ENCODE results near the gene TRIM15. TPM values are rescaled to one million over a fixed set of nuclear protein-coding genes. Genes with fewer than 3 reads are reported as not detected.

TRIM15 gene
- total RNA-seq, 1 experiment from 2014 or later: 0.20 TPM

- no peaks in the 10 kb centered on the region for H3K79me1 ChIP-seq (ENCODE audit: insufficient read depth, low read depth, low read length, poor library complexity, severe bottlenecking)
- H2BK12ac ChIP-seq (ENCODE audit: insufficient read length, low read depth, low read length): no peak overlapping the region
- no peaks in the 10 kb centered on the region for H3K27me3 ChIP-seq (ENCODE audit: insufficient read depth, low read length)
- H3K79me2 ChIP-seq (ENCODE audit: insufficient read depth, low read length): no peaks in the 10 kb centered on the region
- H2BK120ac ChIP-seq (ENCODE audit: low read depth, low read length, poor library complexity, severe bottlenecking): no peak overlapping the region
- Mint-ChIP-seq H3K36me3 (ENCODE audit: insufficient read depth in 1 of 3, low read depth in 3 of 3) (no peaks in the 10 kb centered on the region), H3K4me1 (peaks cover 2% of the 10 kb centered on the region in 2 experiments; a peak in 1 of 4 replicates), H3K27ac (no peak overlapping the region), H3K9me3 (no peaks in the 10 kb centered on the region), H3K27me3 (ENCODE audit: low read depth) (peaks cover 70% of the 10 kb centered on the region), H3K4me3 (no peak overlapping the region)
- no peak overlapping the region for H4K8ac ChIP-seq (replicated peaks; ENCODE audit: insufficient read length, low read depth, low read length)
- no CpG with 5 or more reads among the region's 9 CpGs for WGBS (ENCODE audit: extremely low coverage, insufficient read length, low lambda C conversion rate)
- H3K4me1 ChIP-seq (ENCODE audit: insufficient read depth, low read length): no peaks in the 10 kb centered on the region
- H3K23ac ChIP-seq (ENCODE audit: insufficient read length, low read depth, low read length): no peak overlapping the region
- no peaks in the 10 kb centered on the region for H3K23me2 ChIP-seq (ENCODE audit: insufficient read length, low read depth, low read length, poor library complexity, severe bottlenecking)
- no peak overlapping the region for H3K18ac ChIP-seq (ENCODE audit: insufficient read length, low read depth, low read length)
- H4K20me1 ChIP-seq (ENCODE audit: control insufficient read depth, insufficient read depth, insufficient read length): no peaks in the 10 kb centered on the region
- H3K9me3 ChIP-seq (ENCODE audit: control insufficient read depth, low read depth, low read length): no peaks in the 10 kb centered on the region
- no peak overlapping the region for H3K56ac ChIP-seq (ENCODE audit: insufficient read length, low read depth, low read length)
- H2AK5ac ChIP-seq (ENCODE audit: insufficient read length, low read length): no peak overlapping the region
- TF ChIP-seq CTCF (conservative IDR thresholded peaks at IDR 0.05): no peak
- H2BK5ac ChIP-seq (ENCODE audit: insufficient read length, low read length): no peak overlapping the region
- H2AFZ ChIP-seq (ENCODE audit: low read length): no peak overlapping the region
- no peak overlapping the region for H3K4ac ChIP-seq (ENCODE audit: low read depth, low read length)
- H4K5ac ChIP-seq (ENCODE audit: insufficient read length, low read depth, low read length): no peak overlapping the region
- H3K9ac ChIP-seq (ENCODE audit: extremely low read depth, insufficient read length, low read length): no peak overlapping the region
- H3K14ac ChIP-seq (ENCODE audit: insufficient read depth, low read length): no peak overlapping the region
- no peak for DNase-seq
- no peak overlapping the region for H3T11ph ChIP-seq (ENCODE audit: low read length)
- H3K4me2 ChIP-seq (ENCODE audit: insufficient read depth, insufficient read length, low read length): no peak overlapping the region
- no peak overlapping the region for H3K27ac ChIP-seq (ENCODE audit: insufficient read length, low read depth, low read length)
- no peak overlapping the region for H2BK20ac ChIP-seq (ENCODE audit: low read depth, low read length, poor library complexity, severe bottlenecking)
- no peak overlapping the region for H4K91ac ChIP-seq (ENCODE audit: insufficient read length, low read depth, low read length)
- H2BK15ac ChIP-seq (ENCODE audit: low read depth, low read length): no peak overlapping the region
Measured at GRCh38 chr6:30156774-30157173, 6.6 kb upstream of the TRIM15 start.

All from H9 (cell line).